ENCODE measurements around the gene RPL10.

The RPL10 gene

DNA sequence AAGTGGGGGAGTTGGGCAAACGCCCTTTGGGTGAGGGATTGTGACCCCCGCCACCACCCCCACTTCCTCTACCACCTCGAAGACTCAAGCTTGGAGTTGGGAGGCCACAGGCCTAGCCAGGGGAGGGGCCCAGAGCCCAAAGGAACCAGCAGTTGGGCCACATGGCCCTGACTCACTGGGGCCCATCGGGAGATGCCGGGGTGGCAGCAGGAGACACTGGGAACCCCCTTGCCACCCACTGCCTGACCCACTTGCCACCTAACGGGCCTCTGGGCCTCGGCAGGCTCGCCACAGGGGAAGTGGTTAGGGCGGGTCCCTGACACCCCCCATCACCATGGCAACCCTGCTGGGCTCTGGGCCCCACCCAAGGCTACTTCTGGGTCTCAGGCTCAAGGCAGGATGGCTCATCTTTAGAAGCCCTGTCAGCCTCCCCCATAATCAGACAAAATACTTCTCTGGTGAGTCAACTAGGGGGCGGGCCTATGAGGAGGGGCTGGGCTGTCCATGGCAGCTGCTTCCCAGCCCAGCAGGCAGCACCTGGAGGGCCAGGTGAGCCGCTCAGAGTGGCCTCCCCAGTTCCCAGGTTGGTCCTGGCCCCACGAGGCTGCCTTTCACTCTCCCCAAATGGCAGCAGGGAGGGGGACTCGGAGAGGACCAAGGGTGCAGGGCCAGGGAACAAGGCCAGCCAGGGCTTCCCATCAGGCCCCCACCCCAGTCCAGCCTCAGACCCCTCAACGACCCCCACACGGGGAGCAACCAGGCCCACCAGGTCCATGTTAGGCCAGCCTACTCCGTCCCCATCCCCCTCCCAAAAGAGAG lies 29.3 kb upstream of the RPL10 start:
- Histone ChIP-seq H3K36me3 (ENCODE audit: insufficient read depth, low read length) (peaks cover 28% of the 10 kb centered on the region), H3K9me3 (ENCODE audit: control insufficient read depth, insufficient read depth, low read length) (no peaks in the 10 kb centered on the region), H3K9ac (ENCODE audit: low read depth, low read length) (peak overlapping the region; percentile 84), H3K4me1 (ENCODE audit: insufficient read depth, low read length) (peaks cover 13% of the 10 kb centered on the region; the same call in 1 of the 2 replicates)

DNA sequence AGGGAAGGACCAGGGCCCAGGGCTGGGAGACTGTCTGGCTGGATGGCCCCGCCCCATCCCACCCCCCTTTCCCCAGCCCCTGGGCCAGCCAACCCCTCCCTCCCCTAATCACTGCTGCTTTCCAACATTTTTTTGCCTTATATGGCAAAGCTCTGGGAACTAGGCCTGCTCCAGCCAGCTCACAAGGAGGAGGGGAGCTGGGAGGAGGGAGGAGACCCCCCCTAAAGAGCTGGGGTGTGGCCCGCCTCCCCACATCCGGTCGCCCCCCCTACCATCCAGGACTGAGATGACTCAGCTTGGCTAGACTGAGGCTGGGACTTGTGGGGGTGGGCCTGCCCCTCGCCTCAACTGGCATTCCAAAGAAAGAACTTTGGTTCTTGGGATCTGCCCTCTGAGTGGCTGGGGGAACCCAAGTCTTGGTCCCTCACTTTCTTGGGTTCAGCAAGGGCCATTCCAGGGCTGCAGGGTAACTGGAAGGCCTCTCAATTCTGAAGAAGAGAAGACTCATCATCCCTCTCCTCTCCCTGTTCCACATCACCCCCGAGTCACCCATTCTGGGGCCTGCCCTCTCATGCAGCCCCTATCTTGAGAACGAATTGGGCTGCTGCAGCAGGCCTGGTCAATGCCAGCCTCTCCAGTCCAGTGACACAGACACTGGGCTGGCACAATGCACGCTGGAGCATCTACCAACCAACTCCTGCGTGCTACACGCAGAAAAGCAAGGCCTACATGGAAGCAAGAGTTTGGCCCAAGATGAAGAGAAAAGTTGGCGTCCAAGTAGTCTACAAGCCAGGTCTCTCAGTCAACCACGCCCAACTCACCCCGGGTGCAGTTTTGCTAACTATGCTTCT lies 28.5 kb upstream of the RPL10 start:
- Histone ChIP-seq H3K9ac (ENCODE audit: low read depth, low read length) (peak overlapping the region; percentile 99), H3K4me1 (ENCODE audit: insufficient read depth, low read length) (peaks cover 13% of the 10 kb centered on the region; the same call in 1 of the 2 replicates), H3K36me3 (ENCODE audit: insufficient read depth, low read length) (peaks cover 25% of the 10 kb centered on the region), H3K9me3 (ENCODE audit: control insufficient read depth, insufficient read depth, low read length) (no peaks in the 10 kb centered on the region)

DNA sequence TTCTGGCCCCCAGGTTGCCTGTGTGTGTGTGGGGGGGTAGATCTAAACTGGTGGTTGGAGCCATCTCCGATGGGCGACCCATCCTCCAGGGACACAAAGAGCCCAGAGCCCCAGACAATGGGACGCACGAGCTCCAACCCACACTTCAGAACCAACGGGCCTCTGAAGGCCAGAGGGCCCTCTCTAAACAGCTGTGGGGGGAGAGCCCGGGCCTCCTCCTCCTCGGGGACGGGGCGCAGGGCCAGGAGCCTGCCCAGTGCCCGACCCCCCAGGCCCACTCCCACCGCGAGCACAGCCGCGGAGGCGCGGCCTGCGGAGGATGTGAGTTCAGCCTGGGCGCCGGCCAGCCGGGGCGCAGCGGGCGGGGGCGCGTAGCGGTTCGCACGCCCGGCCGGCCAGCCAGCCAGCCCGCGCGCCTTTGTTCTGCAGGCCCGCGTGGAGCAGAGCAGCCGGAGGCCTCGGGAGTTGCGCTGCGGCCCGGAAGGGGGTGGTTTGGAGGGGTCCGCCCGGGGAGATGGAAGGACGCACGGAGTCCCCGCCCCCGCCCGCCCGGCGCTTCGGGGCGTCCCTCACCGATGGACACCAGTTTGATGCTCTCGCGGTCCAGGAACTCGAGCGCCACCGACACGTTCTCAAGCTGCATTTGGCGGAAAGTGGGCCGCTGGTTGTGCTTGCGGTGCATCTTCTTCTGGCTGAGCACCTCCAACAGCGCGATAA lies 27.7 kb upstream of the RPL10 start:
- peak overlapping the region; percentile 99 for H3K9ac ChIP-seq (ENCODE audit: low read depth, low read length)
- peaks cover 13% of the 10 kb centered on the region; the same call in 1 of the 2 replicates for H3K4me1 ChIP-seq (ENCODE audit: insufficient read depth, low read length)
- H3K9me3 ChIP-seq (ENCODE audit: control insufficient read depth, insufficient read depth, low read length): no peaks in the 10 kb centered on the region
- peaks cover 25% of the 10 kb centered on the region for H3K36me3 ChIP-seq (ENCODE audit: insufficient read depth, low read length)

GRCh38 chrX:154371017-154371788 lies 27.0 kb upstream of the RPL10 start:
- no peaks in the 10 kb centered on the region for H3K9me3 ChIP-seq (ENCODE audit: control insufficient read depth, insufficient read depth, low read length)
- peak overlapping the region; percentile 99 for H3K9ac ChIP-seq (ENCODE audit: low read depth, low read length)
- peaks cover 13% of the 10 kb centered on the region; the same call in 1 of the 2 replicates for H3K4me1 ChIP-seq (ENCODE audit: insufficient read depth, low read length)
- H3K36me3 ChIP-seq (ENCODE audit: insufficient read depth, low read length): peaks cover 21% of the 10 kb centered on the region

DNA sequence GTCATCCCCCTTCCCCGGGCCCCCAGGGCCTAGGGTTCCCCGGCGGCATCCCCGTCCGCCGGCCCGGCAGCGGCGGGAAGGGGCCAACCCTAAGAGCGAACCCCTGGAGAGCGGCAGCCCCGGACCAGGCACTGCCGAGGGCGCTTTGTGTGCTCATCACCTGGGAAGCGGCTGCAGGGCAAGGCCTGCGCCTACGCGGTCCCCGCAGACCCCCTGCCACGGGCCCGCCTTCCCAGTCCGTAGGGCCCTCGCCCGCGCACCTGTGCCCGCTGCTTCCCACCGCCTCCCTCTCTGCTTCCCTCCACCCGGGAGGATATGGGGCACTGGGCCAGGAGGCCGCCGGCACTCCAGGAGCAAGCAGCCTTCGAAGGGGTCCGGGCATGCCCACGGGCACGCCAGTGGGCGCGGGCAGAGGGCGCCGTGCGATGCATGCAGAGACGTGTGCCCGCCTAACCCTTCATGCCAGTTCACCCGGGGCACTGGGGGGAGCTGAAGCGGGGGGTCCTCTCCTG lies 26.3 kb upstream of the RPL10 start:
- Histone ChIP-seq H3K9ac (ENCODE audit: low read depth, low read length) (peak overlapping the region; percentile 61), H3K9me3 (ENCODE audit: control insufficient read depth, insufficient read depth, low read length) (no peaks in the 10 kb centered on the region), H3K36me3 (ENCODE audit: insufficient read depth, low read length) (peaks cover 15% of the 10 kb centered on the region), H3K4me1 (ENCODE audit: insufficient read depth, low read length) (peaks cover 13% of the 10 kb centered on the region; the same call in 1 of the 2 replicates)

DNA sequence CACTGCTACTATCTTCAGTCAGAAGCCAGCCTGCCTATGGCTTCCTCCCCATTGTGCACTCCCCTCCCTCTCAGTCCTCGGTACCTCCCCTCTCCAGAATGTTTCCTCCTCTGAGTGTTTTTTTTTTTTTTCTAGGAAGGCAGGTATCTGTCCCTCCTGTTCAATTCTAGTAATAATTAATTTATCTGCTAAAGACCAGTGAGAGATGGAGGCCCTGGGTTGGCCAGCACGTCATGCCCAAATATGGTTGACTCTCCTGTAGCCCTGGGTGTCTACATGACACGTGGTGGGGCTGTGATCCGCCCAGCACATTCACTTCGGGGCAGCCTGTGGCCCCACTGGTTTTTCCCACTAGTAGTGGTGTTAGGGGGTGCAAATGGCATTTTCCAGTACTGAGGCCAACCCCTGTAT lies 25.6 kb upstream of the RPL10 start:
- Histone ChIP-seq H3K9ac (ENCODE audit: low read depth, low read length) (peak overlapping the region; percentile 61; the same call in 1 of the 2 replicates), H3K9me3 (ENCODE audit: control insufficient read depth, insufficient read depth, low read length) (no peaks in the 10 kb centered on the region)

GRCh38 chrX:154373340-154374306 lies 24.6 kb upstream of the RPL10 start:
- no peaks in the 10 kb centered on the region for H3K9me3 ChIP-seq (ENCODE audit: control insufficient read depth, insufficient read depth, low read length)
- H3K9ac ChIP-seq (ENCODE audit: low read depth, low read length): peak overlapping the region; percentile 27; the same call in 1 of the 2 replicates
- peaks cover 9% of the 10 kb centered on the region; the same call in 1 of the 2 replicates for H3K4me1 ChIP-seq (ENCODE audit: insufficient read depth, low read length)
- H3K36me3 ChIP-seq (ENCODE audit: insufficient read depth, low read length): no peaks in the 10 kb centered on the region; the same call in 1 of the 2 replicates

More for the DNA sequence above, 25.6 kb upstream of the RPL10 start:
- Histone ChIP-seq H3K4me1 (ENCODE audit: insufficient read depth, low read length) (peaks cover 13% of the 10 kb centered on the region; the same call in 1 of the 2 replicates), H3K36me3 (ENCODE audit: insufficient read depth, low read length) (peaks cover 7% of the 10 kb centered on the region)

DNA sequence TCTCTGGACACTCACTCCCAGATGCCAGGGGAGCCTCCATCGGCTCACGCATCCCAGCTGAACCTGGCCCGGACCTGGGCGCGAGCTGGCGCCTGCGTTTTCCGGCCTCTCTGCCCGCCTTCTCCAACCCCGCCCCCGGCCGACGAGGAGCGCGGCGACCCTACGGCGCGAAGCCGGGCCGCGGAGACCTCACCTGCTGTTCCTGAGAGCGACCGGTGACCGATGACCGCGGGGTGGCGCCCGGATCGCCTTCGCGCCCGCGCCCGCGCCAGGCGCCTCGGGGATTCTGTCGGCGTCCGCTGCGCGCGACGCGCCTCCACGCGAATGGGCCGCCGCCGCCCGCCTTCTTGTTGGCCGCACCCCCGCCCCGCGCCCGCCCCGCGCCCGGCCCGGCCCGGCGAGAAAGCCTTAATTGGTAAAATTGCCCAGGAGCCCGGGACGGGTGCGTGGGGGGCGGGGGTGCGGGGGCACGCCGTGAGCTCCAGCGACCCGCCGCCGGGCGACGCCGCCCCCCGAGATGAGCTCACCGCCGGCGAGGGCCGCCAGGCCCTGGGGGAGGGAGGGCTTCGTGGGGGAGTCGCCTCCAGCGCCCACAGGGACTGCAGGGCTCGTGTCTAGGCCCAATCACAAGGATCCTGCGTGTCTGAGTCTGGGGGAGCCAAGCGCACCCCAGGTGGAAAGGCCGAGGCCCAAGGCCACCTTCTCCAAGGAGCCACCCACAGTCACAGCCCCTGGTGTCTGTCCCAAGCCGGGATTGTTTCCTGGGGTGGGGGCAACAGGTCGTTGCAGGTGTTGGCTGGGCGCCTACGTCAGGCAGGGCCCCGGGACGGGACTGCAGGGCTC lies 23.6 kb upstream of the RPL10 start, which contains the start of gene FLNA:
TSS of gene FLNA (minus strand) at position 322 of the 843 bp plus-strand sequence. CDS start 3,389 bp downstream, outside the sequence.
- Histone ChIP-seq H3K9ac (ENCODE audit: low read depth, low read length) (peak within 1 kb of the TSS; percentile 51), H3K4me1 (ENCODE audit: insufficient read depth, low read length) (peaks cover 9% of the 10 kb centered on the region; the same call in 1 of the 2 replicates), H3K9me3 (ENCODE audit: control insufficient read depth, insufficient read depth, low read length) (no peaks in the 10 kb centered on the region), H3K36me3 (ENCODE audit: insufficient read depth, low read length) (no peaks in the 10 kb centered on the region; the same call in 1 of the 2 replicates)

DNA sequence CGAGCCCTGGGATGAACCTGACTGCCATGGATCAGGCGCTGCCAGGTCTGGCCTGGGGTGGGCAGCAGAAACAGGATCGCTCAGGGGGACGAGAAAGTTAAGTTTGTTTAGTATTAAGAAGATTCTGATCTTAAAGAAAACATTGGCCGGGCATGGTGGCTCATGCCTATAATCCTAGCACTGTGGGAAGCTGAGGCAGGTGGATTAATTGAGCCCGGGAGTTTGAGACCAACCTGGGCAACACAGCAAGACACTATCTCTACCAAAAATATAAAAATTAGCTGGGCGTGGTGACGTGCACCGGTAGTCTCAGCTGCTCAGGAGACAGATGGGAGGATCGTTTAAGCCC lies 23.0 kb upstream of the RPL10 start:
- Histone ChIP-seq H3K9ac (ENCODE audit: low read depth, low read length) (peak overlapping the region; percentile 51; the same call in 1 of the 2 replicates), H3K9me3 (ENCODE audit: control insufficient read depth, insufficient read depth, low read length) (no peaks in the 10 kb centered on the region), H3K36me3 (ENCODE audit: insufficient read depth, low read length) (peaks cover under 1% of the 10 kb centered on the region; the same call in 1 of the 2 replicates), H3K4me1 (ENCODE audit: insufficient read depth, low read length) (peaks cover 9% of the 10 kb centered on the region; the same call in 1 of the 2 replicates)

- Histone ChIP-seq H3K36me3 (ENCODE audit: insufficient read depth, low read length) (peaks cover 7% of the 10 kb centered on the region), H3K4me1 (ENCODE audit: insufficient read depth, low read length) (peaks cover 20% of the 10 kb centered on the region), H3K9me3 (ENCODE audit: control insufficient read depth, insufficient read depth, low read length) (no peaks in the 10 kb centered on the region), H3K9ac (ENCODE audit: low read depth, low read length) (no peak overlapping the region)
These were observed 21.4 kb upstream of the RPL10 start for GRCh38 chrX:154376774-154377173.

- Histone ChIP-seq H3K36me3 (ENCODE audit: insufficient read depth, low read length) (peaks cover 7% of the 10 kb centered on the region), H3K4me1 (ENCODE audit: insufficient read depth, low read length) (peaks cover 12% of the 10 kb centered on the region), H3K9me3 (ENCODE audit: control insufficient read depth, insufficient read depth, low read length) (no peaks in the 10 kb centered on the region), H3K9ac (ENCODE audit: low read depth, low read length) (peak overlapping the region; percentile 62)
These were observed 19.9 kb upstream of the RPL10 start for GRCh38 chrX:154378059-154378798.
